CD4-positive, alpha-beta memory T cell (primary cell): ENCODE data around the gene CCL13. TPM values are rescaled to one million over a fixed set of nuclear protein-coding genes. Genes with fewer than 3 reads are reported as not detected.

Experiments used
- CTCF ChIA-PET: fragments of 350-600 bp; sonication (Branson Sonifier 250); formaldehyde crosslinking; loops from one replicate; lab custom pipeline; 2021; ENCODE audit warnings: inconsistent platforms; ENCODE audit not compliant: partially characterized antibody; lab: Charles Lee
- POLR2A ChIA-PET: fragments of 350-600 bp; sonication (Branson Sonifier 250); formaldehyde crosslinking; loops from one replicate; lab custom pipeline; 2021; ENCODE audit not compliant: partially characterized antibody; lab: Charles Lee
- DNase-seq, 5 donors: peaks; one replicate each; pipeline versions ENCODE4 v3.0.0 to v3.0.0-alpha.2; 2020 to 2022; ENCODE audit warnings: mixed read lengths in 1 of 5
- H3K27ac ChIP-seq: one replicate; pipeline ENCODE4 v1.7.0; 2013; ENCODE audit warnings: low read depth, low read length
- H3K27me3 ChIP-seq: 2 replicates; pipeline ENCODE4 v1.7.0; 2013; ENCODE audit warnings: mild to moderate bottlenecking, low read length, moderate library complexity; ENCODE audit not compliant: insufficient read depth
- H3K36me3 ChIP-seq: 2 replicates; pipeline ENCODE4 v1.7.0; 2013; ENCODE audit warnings: mild to moderate bottlenecking, low read length, moderate library complexity; ENCODE audit not compliant: insufficient read depth
- H3K4me1 ChIP-seq: 2 replicates; pipeline ENCODE4 v1.7.0; 2013; ENCODE audit warnings: mild to moderate bottlenecking, low read length, moderate library complexity; ENCODE audit not compliant: insufficient read depth
- H3K4me3 ChIP-seq, 2 donors: one replicate each; pipeline ENCODE4 v1.7.0; 2013; ENCODE audit warnings: low read length in 2 of 2, mild to moderate bottlenecking in 1 of 2
- H3K9me3 ChIP-seq, 2 donors: one replicate each; pipeline ENCODE4 v1.7.0; 2013; ENCODE audit warnings: low read length in 2 of 2, control low read depth in 1 of 2; ENCODE audit not compliant: control insufficient read depth in 1 of 2
- H3K27ac Mint-ChIP-seq, 7 donors: one replicate each; pipeline ENCODE4 v1.8.0; 2020 to 2021; ENCODE audit warnings: mixed read lengths in 7 of 7, mild to moderate bottlenecking in 6 of 7, inconsistent platforms in 3 of 7, moderate library complexity in 3 of 7
- H3K27me3 Mint-ChIP-seq, 2 donors: one replicate each; pipeline ENCODE4 v1.8.0; 2020 to 2021; ENCODE audit warnings: mixed read lengths in 2 of 2
- H3K36me3 Mint-ChIP-seq, 2 donors: one replicate each; pipeline ENCODE4 v1.8.0; 2020 to 2021; ENCODE audit warnings: mixed read lengths in 2 of 2, inconsistent platforms in 1 of 2, mild to moderate bottlenecking in 1 of 2
- H3K4me1 Mint-ChIP-seq, 4 donors: one replicate each; pipeline ENCODE4 v1.8.0; 2020 to 2021; ENCODE audit warnings: mixed read lengths in 4 of 4, mild to moderate bottlenecking in 1 of 4
- H3K4me3 Mint-ChIP-seq, 8 donors: one replicate each; pipeline ENCODE4 v1.8.0; 2020 to 2021; ENCODE audit warnings: mixed read lengths in 8 of 8, mild to moderate bottlenecking in 7 of 8, moderate library complexity in 6 of 8, inconsistent platforms in 3 of 8
- H3K9me3 Mint-ChIP-seq, 8 donors: one replicate each; pipeline ENCODE4 v1.8.0; 2020 to 2021; ENCODE audit warnings: mixed read lengths in 8 of 8, mild to moderate bottlenecking in 5 of 8, inconsistent platforms in 3 of 8, moderate library complexity in 1 of 8
- intact Hi-C: fragments of 100-400 bp; cut with micrococcal nuclease; formaldehyde crosslinking; loops from one replicate; pipeline ENCODE4 v1.15.1; 2023
- polyA plus RNA-seq, 2 donors: library from polyadenylated mRNA; unstranded; fragments of 300-500 nt; fragmentation: Illumina TruSeq; gene quantifications; one replicate each; pipeline ENCODE4 v1.2.3, GENCODE V29; 2021
- total RNA-seq, 2 experiments: library from RNA; stranded (reverse); gene quantifications; one replicate each; pipeline ENCODE4 v1.2.3, GENCODE V29; 2021

CCL13 gene
- total and polyA plus RNA-seq, 4 experiments from 2014 or later, result not detected

DNA sequence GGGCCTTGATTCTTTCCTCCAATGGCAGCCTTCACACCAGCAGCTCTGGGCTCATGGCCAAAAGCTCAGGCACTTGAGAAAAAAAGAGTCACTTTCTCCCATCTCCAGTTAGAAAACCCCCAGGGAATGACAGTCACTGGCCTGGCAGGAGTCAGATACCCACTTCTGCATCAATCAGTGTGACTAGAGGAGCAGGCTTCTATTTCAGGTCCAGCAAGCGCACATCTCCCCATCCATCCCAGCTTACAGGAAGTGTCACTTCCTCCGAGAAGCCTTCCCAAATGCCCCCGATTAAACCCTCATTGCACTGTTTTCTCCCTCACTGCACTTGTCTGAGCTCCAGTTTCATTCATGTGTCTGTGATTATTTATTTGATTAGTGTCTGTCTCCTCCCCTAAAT is 37.1 kb downstream of the CCL13 start:
- DNase-seq, result no peak
- Histone ChIP-seq H3K27ac (no peak overlapping the region), H3K36me3 (no peaks in the 10 kb centered on the region), H3K4me3 (no peak overlapping the region), H3K4me1 (no peaks in the 10 kb centered on the region), H3K27me3 (no peaks in the 10 kb centered on the region), H3K9me3 (no peaks in the 10 kb centered on the region)
- ChIA-PET POLR2A (no interaction called here), CTCF (no interaction called here)
- Mint-ChIP-seq H3K27ac (no peak overlapping the region), H3K9me3 (no peaks in the 10 kb centered on the region), H3K36me3 (no peaks in the 10 kb centered on the region), H3K4me3 (no peak overlapping the region), H3K27me3 (peaks cover 0 to 7% of the 10 kb centered on the region in 2 donors), H3K4me1 (peaks cover 0 to 6% (median 2%) of the 10 kb centered on the region in 4 donors)
- intact Hi-C loops, result no loop called here

DNA sequence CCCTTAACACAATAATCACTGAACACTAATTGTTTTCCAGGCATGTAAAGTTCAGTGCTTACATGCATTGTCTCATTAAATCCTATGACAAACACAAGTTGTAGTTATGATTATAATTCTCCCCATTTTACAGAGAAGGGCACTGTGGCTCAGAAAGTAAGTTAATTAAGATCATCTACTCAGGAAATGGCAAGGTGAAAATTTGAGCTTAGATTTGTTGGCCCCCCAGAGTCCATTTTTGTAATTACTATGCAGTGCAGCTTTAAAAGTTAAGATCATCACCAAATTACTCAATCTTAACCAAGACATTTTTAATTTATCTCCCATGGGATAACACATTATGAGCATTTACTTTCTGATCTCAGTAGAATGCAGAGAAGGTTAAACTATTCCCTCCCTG is 41.0 kb downstream of the CCL13 start:
- peaks cover 3 to 6% of the 10 kb centered on the region in 2 donors for H3K27me3 Mint-ChIP-seq
- H3K4me1 ChIP-seq, result no peaks in the 10 kb centered on the region
- no peak overlapping the region for H3K4me3 ChIP-seq
- H3K36me3 Mint-ChIP-seq, result no peaks in the 10 kb centered on the region
- no peaks in the 10 kb centered on the region for H3K9me3 Mint-ChIP-seq
- no peak for DNase-seq
- POLR2A ChIA-PET, result no interaction called here
- no peaks in the 10 kb centered on the region for H3K9me3 ChIP-seq
- H3K27me3 ChIP-seq, result no peaks in the 10 kb centered on the region
- no peaks in the 10 kb centered on the region for H3K36me3 ChIP-seq
- H3K27ac ChIP-seq, result no peak overlapping the region
- no peaks in the 10 kb centered on the region for H3K4me1 Mint-ChIP-seq
- no peak overlapping the region for H3K4me3 Mint-ChIP-seq
- H3K27ac Mint-ChIP-seq, result no peak overlapping the region
- intact Hi-C loops, result no loop called here
- CTCF ChIA-PET, result no interaction called here

DNA sequence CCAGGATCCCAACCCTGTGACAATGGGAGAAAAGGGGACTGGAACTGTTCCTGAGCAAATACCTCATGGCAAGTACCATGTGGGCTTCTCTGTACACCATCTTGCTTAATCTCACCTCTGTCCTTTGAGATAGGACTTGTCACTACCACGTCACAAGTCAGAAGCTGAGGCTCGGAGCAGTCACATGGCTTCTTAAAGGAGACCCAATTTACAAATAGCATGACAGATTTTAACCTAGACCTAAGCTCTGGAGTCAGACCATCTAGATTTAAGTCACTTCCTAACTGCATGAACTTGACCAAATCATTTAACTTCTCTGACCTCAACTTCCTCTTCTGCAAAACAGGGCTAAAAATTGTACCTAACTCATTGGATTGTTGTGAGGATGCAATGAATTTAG is 42.7 kb downstream of the CCL13 start:
- Histone ChIP-seq H3K27me3 (no peaks in the 10 kb centered on the region), H3K9me3 (no peaks in the 10 kb centered on the region), H3K36me3 (no peaks in the 10 kb centered on the region), H3K27ac (no peak overlapping the region), H3K4me3 (no peak overlapping the region), H3K4me1 (no peaks in the 10 kb centered on the region)
- POLR2A ChIA-PET, result no interaction called here
- no peaks in the 10 kb centered on the region for H3K9me3 Mint-ChIP-seq
- no peaks in the 10 kb centered on the region for H3K4me1 Mint-ChIP-seq
- H3K4me3 Mint-ChIP-seq, result no peak overlapping the region
- CTCF ChIA-PET, result interaction anchor here (0.8 to 1.0 kb wide), 2 partner anchors 12 to 38 kb away, joined by 3 read pairs; no protein-coding TSS in a partner anchor
- no peak overlapping the region for H3K27ac Mint-ChIP-seq
- DNase-seq, result no peak
- no peaks in the 10 kb centered on the region for H3K36me3 Mint-ChIP-seq
- intact Hi-C loops, result no loop called here
- peaks cover 3 to 6% of the 10 kb centered on the region in 2 donors for H3K27me3 Mint-ChIP-seq

DNA sequence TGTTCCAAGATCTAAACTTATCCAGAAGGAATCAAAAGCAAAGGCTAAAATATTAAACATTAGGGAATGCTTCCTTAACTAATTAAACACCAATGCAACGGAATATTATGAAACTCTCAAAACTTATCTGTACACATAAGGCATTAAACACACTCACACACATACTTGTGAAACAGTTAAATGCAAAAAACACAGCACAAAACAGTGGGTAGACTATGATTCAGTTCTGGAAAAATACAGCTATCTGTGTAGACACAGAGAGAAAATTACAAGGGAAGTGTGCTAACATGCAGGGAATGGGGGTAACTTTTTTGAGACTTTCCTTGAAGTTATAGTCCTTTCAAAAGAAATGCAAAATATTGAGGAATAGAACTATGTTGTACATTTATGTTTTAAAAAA is 43.4 kb downstream of the CCL13 start:
- Histone ChIP-seq H3K27me3 (no peaks in the 10 kb centered on the region), H3K9me3 (no peaks in the 10 kb centered on the region), H3K4me1 (no peaks in the 10 kb centered on the region), H3K36me3 (no peaks in the 10 kb centered on the region), H3K27ac (no peak overlapping the region), H3K4me3 (no peak overlapping the region)
- ChIA-PET CTCF (interaction anchor here (0.8 kb wide), 1 partner anchor 12 kb away, joined by 3 read pairs; no protein-coding TSS in a partner anchor), POLR2A (no interaction called here)
- H3K4me3 Mint-ChIP-seq, result no peak overlapping the region
- H3K27ac Mint-ChIP-seq, result no peak overlapping the region
- no peaks in the 10 kb centered on the region for H3K4me1 Mint-ChIP-seq
- intact Hi-C loops, result no loop called here
- peaks cover 3 to 6% of the 10 kb centered on the region in 2 donors for H3K27me3 Mint-ChIP-seq
- no peaks in the 10 kb centered on the region for H3K36me3 Mint-ChIP-seq
- no peaks in the 10 kb centered on the region for H3K9me3 Mint-ChIP-seq
- no peak for DNase-seq

DNA sequence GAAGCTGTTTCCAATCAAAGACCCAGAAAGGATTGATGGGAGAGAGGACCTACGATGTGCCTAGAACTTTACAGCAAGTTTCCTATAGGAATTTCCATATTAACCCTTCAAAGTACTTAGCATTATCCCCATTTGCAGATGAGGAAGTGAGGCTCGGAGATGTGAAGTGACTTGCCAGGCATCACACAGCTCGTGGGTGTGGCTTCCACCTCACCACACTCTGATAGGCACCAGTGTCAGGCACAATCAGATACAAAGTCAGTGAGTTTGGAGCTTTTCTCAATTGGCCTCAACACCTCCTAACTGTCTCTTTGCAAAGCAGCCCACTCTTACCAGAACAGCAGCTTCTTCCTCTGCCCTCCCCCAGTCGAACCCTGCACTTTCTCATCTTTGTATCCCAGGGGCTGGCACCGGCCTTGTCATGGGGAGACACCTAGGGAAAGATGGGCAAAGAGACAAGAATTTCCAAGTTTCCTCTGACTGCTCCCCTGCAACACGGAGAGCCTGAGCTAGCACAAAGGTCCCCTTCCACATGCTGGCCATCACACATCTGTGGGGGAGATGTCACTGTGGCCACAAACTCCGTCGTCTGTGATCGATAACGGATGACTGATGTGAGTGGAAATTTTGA is 44.1 kb downstream of the CCL13 start:
- Histone ChIP-seq H3K4me1 (no peaks in the 10 kb centered on the region), H3K9me3 (no peaks in the 10 kb centered on the region), H3K36me3 (no peaks in the 10 kb centered on the region), H3K4me3 (no peak overlapping the region), H3K27ac (no peak overlapping the region), H3K27me3 (no peaks in the 10 kb centered on the region)
- Mint-ChIP-seq H3K36me3 (no peaks in the 10 kb centered on the region), H3K9me3 (no peaks in the 10 kb centered on the region), H3K27ac (no peak overlapping the region), H3K27me3 (peaks cover 3 to 4% of the 10 kb centered on the region in 2 donors), H3K4me1 (no peaks in the 10 kb centered on the region), H3K4me3 (no peak overlapping the region)
- CTCF ChIA-PET, result no interaction called here
- POLR2A ChIA-PET, result no interaction called here
- intact Hi-C loops, result no loop called here
- DNase-seq, result no peak

DNA sequence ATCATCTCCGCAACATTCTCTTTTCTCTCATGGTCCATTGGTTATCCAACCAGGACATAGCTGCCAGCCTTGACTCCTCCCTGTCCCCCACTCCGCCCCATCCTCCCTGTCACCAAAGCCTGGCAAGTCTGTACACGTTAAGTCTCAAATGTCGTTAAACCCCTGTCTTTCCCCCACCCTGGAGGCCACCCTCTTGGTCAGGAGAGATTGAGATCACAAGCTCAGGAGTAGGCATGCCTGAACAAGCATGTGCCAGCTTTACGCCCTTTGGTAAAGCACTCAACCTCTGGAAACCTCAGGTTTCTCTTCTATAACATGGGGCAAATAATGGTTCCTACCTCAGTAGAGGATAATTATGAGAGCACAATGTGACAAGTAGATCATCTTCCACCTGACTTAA is 44.9 kb downstream of the CCL13 start:
- H3K4me3 ChIP-seq, result no peak overlapping the region
- H3K4me1 ChIP-seq, result no peaks in the 10 kb centered on the region
- POLR2A ChIA-PET, result no interaction called here
- CTCF ChIA-PET, result no interaction called here
- no peak overlapping the region for H3K27ac ChIP-seq
- no peaks in the 10 kb centered on the region for H3K9me3 Mint-ChIP-seq
- H3K27me3 ChIP-seq, result no peaks in the 10 kb centered on the region
- no peak for DNase-seq
- H3K36me3 Mint-ChIP-seq, result no peaks in the 10 kb centered on the region
- H3K36me3 ChIP-seq, result no peaks in the 10 kb centered on the region
- no peak overlapping the region for H3K4me3 Mint-ChIP-seq
- no peaks in the 10 kb centered on the region for H3K9me3 ChIP-seq
- no peaks in the 10 kb centered on the region for H3K4me1 Mint-ChIP-seq
- H3K27ac Mint-ChIP-seq, result peak overlapping the region in 1 of 7 donors; percentile 65
- peaks cover 3 to 4% of the 10 kb centered on the region in 2 donors for H3K27me3 Mint-ChIP-seq
- intact Hi-C loops, result no loop called here

DNA sequence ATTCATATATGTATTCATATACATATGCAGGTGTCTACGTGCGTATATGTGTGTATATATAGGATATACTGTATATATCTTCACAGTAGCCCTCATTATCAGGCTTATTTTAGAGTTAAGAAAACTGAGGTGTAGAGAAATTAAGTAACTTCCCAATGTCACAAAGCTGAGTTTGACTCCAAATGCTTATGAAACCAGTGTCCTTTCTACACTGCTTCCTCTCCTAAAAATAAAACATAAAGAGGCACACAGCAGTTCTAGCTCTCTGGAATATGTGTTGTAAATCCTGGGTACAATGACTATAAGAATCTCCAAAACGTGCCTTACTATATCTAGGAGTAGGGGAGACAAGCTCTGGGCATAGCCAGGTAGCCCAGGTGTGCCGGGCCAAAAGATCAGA is 46.7 kb downstream of the CCL13 start:
- no peaks in the 10 kb centered on the region for H3K4me1 ChIP-seq
- no peak overlapping the region for H3K27ac ChIP-seq
- no peak overlapping the region for H3K4me3 ChIP-seq
- no peaks in the 10 kb centered on the region for H3K36me3 ChIP-seq
- Mint-ChIP-seq H3K27me3 (peaks cover 7 to 9% of the 10 kb centered on the region in 2 donors), H3K9me3 (no peaks in the 10 kb centered on the region), H3K4me3 (no peak overlapping the region), H3K4me1 (no peaks in the 10 kb centered on the region), H3K36me3 (no peaks in the 10 kb centered on the region), H3K27ac (no peak overlapping the region)
- H3K9me3 ChIP-seq, result no peaks in the 10 kb centered on the region
- intact Hi-C loops, result no loop called here
- CTCF ChIA-PET, result no interaction called here
- H3K27me3 ChIP-seq, result no peaks in the 10 kb centered on the region
- DNase-seq, result no peak
- POLR2A ChIA-PET, result no interaction called here
